ENCODE measurements around the gene SLC7A5. TPM values are rescaled to one million over a fixed set of nuclear protein-coding genes. Genes with fewer than 3 reads are reported as not detected.

SLC7A5 gene
- total RNA-seq, 3 donors from 2014 or later (not counting 1 experiment from before 2014, with no cell fraction given), result 27.2 to 66.1 (median 34.2) TPM

- TF ChIP-seq CTCF (IDR thresholded peaks at IDR 0.05), result no peak
- H3K4me1 Mint-ChIP-seq, result no peaks in the 10 kb centered on the region
- Histone ChIP-seq H3K27ac (ENCODE audit: low read length) (no peak overlapping the region), H3K27me3 (ENCODE audit: control insufficient read depth, insufficient read depth, low read length) (no peaks in the 10 kb centered on the region), H3K4me1 (ENCODE audit: control insufficient read depth, insufficient read depth, low read length) (peaks cover 10% of the 10 kb centered on the region), H3K36me3 (ENCODE audit: control insufficient read depth, insufficient read depth, low read length) (peaks cover 13% of the 10 kb centered on the region), H3K9me3 (ENCODE audit: control insufficient read depth, insufficient read depth, low read length) (no peaks in the 10 kb centered on the region), H3K4me3 (ENCODE audit: low read length) (no peak overlapping the region)
- H3K9me3 Mint-ChIP-seq, result no peaks in the 10 kb centered on the region
- DNase-seq (no peak), ATAC-seq (no peak)
- H3K4me3 Mint-ChIP-seq, result no peak overlapping the region
- no peaks in the 10 kb centered on the region for H3K36me3 Mint-ChIP-seq
- intact Hi-C loops (cut with micrococcal nuclease), result no loop called here
- WGBS (ENCODE audit: insufficient coverage), result 86% methylated on average over 27 of the region's 27 CpGs
- H3K27ac Mint-ChIP-seq, result no peak overlapping the region
- H3K27me3 Mint-ChIP-seq (ENCODE audit: low read depth in 2 of 2), result no peaks in the 10 kb centered on the region
Observed at GRCh38 chr16:87838643-87839541, 30.4 kb downstream of the SLC7A5 start.

GRCh38 chr16:87837627-87838289, 31.5 kb downstream of the SLC7A5 start:
- no peaks in the 10 kb centered on the region for H3K9me3 Mint-ChIP-seq
- no peak overlapping the region for H3K4me3 Mint-ChIP-seq
- WGBS (ENCODE audit: insufficient coverage), result 92% methylated on average over 21 of the region's 21 CpGs
- H3K4me1 ChIP-seq (ENCODE audit: control insufficient read depth, insufficient read depth, low read length), result peaks cover 10% of the 10 kb centered on the region
- no peak overlapping the region for H3K4me3 ChIP-seq (ENCODE audit: low read length)
- H3K36me3 ChIP-seq (ENCODE audit: control insufficient read depth, insufficient read depth, low read length), result peaks cover 16% of the 10 kb centered on the region
- H3K27ac Mint-ChIP-seq, result no peak overlapping the region
- no peak overlapping the region for H3K27ac ChIP-seq (ENCODE audit: low read length)
- DNase-seq, result no peak
- H3K36me3 Mint-ChIP-seq, result no peaks in the 10 kb centered on the region
- H3K27me3 Mint-ChIP-seq (ENCODE audit: low read depth in 2 of 2), result no peaks in the 10 kb centered on the region
- H3K27me3 ChIP-seq (ENCODE audit: control insufficient read depth, insufficient read depth, low read length), result no peaks in the 10 kb centered on the region
- no peaks in the 10 kb centered on the region for H3K9me3 ChIP-seq (ENCODE audit: control insufficient read depth, insufficient read depth, low read length)
- intact Hi-C loops (cut with micrococcal nuclease), result no loop called here
- no peaks in the 10 kb centered on the region for H3K4me1 Mint-ChIP-seq
- TF ChIP-seq CTCF (IDR thresholded peaks at IDR 0.05), result no peak
- ATAC-seq, result no peak

GRCh38 chr16:87836844-87837581, 32.3 kb downstream of the SLC7A5 start:
- H3K4me3 Mint-ChIP-seq, result no peak overlapping the region
- intact Hi-C loops (cut with micrococcal nuclease), result no loop called here
- no peaks in the 10 kb centered on the region for H3K4me1 Mint-ChIP-seq
- H3K27ac Mint-ChIP-seq, result no peak overlapping the region
- Histone ChIP-seq H3K27me3 (ENCODE audit: control insufficient read depth, insufficient read depth, low read length) (no peaks in the 10 kb centered on the region), H3K9me3 (ENCODE audit: control insufficient read depth, insufficient read depth, low read length) (no peaks in the 10 kb centered on the region), H3K4me1 (ENCODE audit: control insufficient read depth, insufficient read depth, low read length) (peaks cover 3% of the 10 kb centered on the region), H3K27ac (ENCODE audit: low read length) (no peak overlapping the region), H3K36me3 (ENCODE audit: control insufficient read depth, insufficient read depth, low read length) (peaks cover 16% of the 10 kb centered on the region), H3K4me3 (ENCODE audit: low read length) (no peak overlapping the region)
- ATAC-seq, result no peak
- 86% methylated on average over 17 of the region's 17 CpGs for WGBS (ENCODE audit: insufficient coverage)
- TF ChIP-seq CTCF (IDR thresholded peaks at IDR 0.05), result no peak
- H3K27me3 Mint-ChIP-seq (ENCODE audit: low read depth in 2 of 2), result no peaks in the 10 kb centered on the region
- no peaks in the 10 kb centered on the region for H3K9me3 Mint-ChIP-seq
- no peaks in the 10 kb centered on the region for H3K36me3 Mint-ChIP-seq
- DNase-seq, result no peak
